Eye (tissue), 1 donor: ENCODE results near the gene B4GALT1.
"Not testable (repeated sequence)": the region's sequence is repeated elsewhere in the genome, so short reads cannot be mapped to it uniquely, and the experiment has no call there.

Experiments
- DNase-seq: peaks from one replicate; pipeline ENCODE4 v3.0.0-alpha.2; 2015

B4GALT1 gene

DNA sequence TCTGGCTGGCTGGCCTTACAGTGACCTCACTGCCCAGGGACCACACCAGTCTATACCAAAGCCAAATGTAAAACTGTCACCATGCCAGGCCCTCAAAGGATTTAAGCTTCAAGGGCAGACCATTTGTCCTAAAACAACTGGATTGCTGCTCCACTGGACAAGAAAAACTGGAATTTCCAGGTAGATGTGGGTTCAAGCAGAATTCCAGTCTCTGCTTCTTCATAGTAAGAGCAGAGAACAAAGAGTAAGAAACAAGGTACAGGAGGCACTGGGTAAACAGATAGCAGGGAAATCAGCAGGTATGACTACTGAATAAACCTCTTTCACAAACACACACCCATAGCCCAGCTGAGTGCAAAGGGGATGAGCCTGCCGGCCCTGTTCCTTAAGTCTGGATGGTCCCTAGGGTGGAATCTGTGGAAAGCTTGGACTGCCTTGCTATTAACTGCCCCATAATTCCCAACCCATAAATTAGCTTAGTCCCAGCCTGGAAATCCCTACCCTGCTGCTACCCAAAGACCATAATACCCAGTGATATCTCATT is 5.5 kb downstream of the B4GALT1 start:
- DNase-seq = no peak

- DNase-seq = peak; percentile 69
Measured at GRCh38 chr9:33161011-33161588, 6.0 kb downstream of the B4GALT1 start.

DNA sequence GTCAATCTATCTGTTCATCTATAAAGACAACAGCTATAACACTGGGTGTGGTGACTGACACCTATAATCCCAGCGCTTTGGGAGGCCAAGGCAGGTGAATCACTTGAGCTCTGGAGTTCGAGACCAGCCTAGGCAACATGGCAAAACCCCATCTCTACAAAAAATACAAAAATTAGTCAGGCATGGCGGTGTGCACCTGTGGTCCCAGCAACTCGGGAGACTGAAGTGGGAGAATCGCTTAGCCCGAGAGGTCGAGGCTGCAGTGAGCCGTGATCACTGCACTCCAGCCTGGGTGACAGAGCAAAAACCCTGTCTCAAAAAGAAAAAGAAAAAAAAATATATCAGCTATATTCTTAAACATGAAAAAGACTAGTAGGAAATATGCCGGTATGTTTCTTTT is 6.7 kb downstream of the B4GALT1 start:
- not testable (repeated sequence) for DNase-seq

- DNase-seq = no peak
Measured at GRCh38 chr9:33159777-33160127, 7.4 kb downstream of the B4GALT1 start.

DNA sequence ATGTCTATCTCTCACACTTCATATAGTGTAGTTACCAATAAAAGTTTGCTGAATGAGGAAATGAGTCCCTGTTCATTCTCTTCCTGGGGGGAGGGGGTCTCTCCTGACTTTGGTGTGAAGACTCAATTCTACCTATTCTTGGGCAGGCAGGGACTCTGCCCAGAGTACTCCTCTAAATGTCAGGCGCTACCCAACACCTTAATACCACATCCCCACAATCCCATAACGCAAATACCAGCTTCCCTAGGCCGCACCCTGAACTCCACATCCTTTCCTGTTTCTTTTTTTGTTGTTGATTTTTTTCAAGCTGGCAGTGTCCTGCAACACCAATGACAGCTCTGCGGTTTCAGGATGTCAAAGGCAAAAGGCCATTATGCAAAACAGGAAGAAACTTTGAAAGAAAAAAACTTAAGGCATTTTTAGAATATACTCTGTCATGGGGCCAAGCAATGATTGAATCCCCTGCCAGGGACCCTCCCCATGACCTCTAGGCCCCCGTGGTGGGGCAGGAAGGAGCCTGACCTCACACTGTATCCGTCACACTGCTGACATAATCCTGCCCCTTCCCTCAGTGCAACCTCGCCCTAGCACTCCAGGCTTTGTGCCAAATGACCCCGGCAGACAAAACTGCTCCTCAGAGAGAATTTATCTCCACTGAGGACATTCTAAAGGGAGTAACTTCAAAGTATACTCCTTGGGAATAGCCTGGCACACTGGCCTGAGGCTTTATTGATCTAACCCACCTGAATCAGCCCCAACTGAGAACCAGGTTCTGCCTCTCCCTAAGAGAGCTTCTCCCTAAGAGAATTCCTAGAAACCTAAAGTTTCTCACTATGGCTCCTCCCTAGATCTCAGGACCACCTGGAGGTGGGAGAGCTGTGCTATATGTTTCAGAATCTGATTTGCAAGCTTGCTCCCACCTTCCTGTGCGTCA is 8.0 kb downstream of the B4GALT1 start:
- DNase-seq = peak; percentile 35

DNA sequence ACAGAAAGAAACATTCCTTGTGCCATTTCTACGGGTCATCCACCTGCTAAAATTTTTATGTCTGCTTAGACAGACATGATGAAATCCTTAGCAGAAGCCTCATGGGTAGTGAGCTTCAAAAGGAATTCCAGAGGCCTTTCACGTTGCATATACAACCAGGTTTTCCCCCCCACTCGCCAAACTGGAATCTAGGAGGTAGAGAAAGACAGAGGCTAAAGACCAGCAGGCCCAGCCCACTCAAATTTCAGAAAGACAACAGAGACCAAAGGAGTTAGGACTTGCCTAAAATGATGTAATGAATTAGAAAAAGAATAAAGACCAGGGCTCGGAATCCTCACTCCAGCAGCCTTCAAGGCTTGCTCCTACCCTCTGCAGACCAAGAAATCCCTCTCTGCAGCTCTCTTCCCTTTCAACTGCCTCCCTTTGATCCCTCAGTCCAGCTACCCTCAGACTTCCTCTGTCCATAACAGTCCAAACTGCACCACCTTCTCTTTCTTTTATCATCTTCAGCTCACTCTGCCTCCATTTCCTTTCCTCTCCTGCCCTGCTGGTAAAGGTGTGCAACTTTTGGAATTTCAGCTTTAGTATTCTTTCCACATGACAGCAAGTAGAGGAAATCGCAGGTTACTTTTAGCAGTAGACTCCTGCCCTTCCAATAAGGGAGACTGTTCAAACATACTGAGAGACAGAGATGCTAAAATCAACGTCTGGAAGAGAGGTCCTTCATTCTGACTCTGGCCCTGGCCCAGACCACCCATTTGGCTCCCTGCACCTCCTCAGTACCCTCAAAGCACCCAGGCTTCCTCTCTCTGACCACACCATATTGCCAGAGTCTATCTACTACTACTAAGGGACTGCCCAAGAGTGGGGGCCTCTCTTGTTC is 8.9 kb downstream of the B4GALT1 start:
- DNase-seq = no peak

DNA sequence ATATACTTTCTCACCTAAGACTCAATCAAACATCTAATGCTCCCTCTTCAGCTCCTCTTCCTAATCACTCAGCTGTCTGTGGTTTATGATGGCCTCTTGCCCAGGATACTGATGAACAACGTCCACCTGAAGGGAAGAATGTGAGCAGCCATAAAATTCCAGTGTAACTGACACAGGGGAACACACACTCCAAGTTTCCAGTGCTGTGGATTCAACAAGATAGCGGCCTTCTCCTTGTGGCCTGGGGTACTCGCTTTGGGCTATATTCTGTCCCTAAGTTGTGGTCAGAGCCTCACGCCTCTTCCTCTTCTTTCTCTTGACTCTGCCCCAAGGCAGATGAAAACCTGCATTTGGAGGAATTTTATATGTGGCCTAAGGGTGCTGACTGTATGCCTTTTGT is 11.7 kb downstream of the B4GALT1 start:
- no peak for DNase-seq

GRCh38 chr9:33154371-33154770 is 12.8 kb downstream of the B4GALT1 start:
- DNase-seq = no peak

DNA sequence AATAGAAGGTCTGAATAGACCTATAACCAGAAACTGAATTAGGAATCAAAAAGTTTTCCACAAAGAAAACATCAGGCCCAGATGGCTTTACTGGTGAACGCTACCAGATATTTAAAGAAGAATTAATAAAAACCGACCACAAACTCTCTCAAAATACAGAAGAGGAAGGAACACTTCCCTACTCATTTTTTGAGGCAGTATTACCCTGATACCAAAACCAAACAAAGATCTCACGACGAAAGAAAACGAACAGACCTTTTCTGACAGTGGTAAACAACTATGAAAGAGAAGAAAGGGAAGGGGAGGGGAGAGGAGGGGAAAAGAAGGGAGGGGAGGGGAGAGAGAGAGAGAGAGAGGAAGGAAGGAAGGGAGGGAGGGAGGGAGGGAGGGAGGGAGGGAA is 13.5 kb downstream of the B4GALT1 start:
- no peak for DNase-seq

- no peak for DNase-seq
Measured at GRCh38 chr9:33153001-33153400, 14.1 kb downstream of the B4GALT1 start.

GRCh38 chr9:33151601-33152000 is 15.5 kb downstream of the B4GALT1 start:
- DNase-seq = no peak

GRCh38 chr9:33151007-33151557 is 16.1 kb downstream of the B4GALT1 start:
- DNase-seq = peak; percentile 58

DNA sequence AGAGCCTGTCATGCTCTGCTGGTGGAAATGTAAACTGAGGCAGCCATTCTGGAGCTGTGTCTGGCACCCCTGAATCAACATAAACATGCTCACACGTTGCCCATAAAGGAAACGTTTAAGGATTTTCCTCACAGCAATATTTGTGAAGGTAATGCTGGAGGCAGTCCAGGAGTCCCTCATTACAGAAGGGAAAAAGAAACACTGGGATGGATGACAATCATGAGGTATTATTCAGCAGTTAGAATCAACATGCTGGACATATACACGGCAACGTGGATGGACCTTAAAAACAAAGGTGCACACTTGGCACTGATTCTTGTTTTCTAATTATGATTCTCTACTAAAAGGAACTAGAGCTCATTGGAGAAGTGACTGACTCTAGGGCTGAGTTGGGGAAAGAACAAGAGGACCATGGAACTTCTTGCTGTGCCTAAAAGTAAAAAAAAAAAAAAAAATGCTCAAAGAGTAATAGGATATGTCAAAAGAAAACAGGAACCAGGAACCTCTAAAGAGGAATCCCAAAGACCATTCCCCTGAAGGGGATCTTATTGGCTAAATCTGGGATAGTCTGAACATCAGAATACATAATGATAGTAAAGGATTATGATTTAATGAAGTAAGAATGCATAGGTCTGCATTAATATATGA is 18.6 kb downstream of the B4GALT1 start:
- DNase-seq = no peak

GRCh38 chr9:33147416-33148169 is 19.5 kb downstream of the B4GALT1 start:
- DNase-seq = no peak

DNA sequence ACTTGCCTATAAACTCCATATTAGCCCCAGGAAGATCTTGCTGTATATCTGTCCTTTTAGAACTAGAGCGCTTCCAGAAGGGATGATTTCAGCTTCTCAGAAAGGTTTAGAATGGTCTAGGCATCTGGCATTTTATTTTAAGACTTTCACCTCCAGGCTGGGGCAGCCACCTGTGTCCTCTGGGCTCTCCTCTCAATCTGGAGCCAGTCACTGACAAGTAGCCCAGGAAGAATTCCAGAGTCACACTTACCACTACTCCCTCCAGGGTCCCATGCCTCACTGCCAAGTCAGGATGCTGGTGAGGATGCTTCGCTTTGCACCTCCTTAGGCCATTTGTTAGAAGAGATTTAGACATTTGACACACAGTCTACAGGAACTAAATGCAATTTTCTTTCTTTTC is 20.8 kb downstream of the B4GALT1 start:
- DNase-seq = no peak

GRCh38 chr9:33144551-33144950 is 22.6 kb downstream of the B4GALT1 start:
- DNase-seq = no peak

DNA sequence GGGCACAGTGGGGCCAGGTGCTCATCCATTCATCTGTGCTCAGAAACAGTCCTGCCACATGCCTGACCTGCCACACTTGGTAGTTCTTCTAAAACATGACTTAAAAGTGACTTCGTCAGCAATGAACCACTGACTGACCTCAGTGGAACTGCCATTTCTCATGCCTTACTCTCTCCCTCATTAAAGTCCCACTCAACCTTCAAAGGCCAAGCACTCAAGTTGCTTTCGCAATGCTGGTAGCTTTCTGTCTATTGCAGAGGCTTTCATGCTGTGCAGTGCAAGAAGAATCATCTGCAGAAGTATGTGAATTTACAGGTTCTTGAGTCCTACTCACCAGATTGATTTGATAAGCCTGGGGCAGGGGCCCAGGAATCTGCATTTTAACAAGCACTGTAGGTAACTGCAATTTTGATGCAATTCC is 23.9 kb downstream of the B4GALT1 start:
- no peak for DNase-seq

- DNase-seq = no peak
Measured at GRCh38 chr9:33142535-33142934, 24.6 kb downstream of the B4GALT1 start.

- peak; percentile 67 for DNase-seq
Measured at GRCh38 chr9:33140401-33141360, 26.5 kb downstream of the B4GALT1 start.
